Astrocyte (in vitro differentiated cells and primary cell): Measurements from ENCODE around the gene THNSL1.

Experiments used
- EZH2 ChIP-seq: IDR thresholded peaks from 2 replicates; pipeline ENCODE4 v1.6.1; 2012; ENCODE audit warnings: mild to moderate bottlenecking, low read length, inconsistent platforms; ENCODE audit not compliant: insufficient read depth
- TF ChIP-seq, protein P1 (sequence below): IDR thresholded peaks from 2 replicates; pipeline ENCODE4 v1.5.1; 2011; ENCODE audit warnings: low read depth, mild to moderate bottlenecking, inconsistent platforms, low read length, moderate library complexity; ENCODE audit not compliant: insufficient read depth

DNA sequence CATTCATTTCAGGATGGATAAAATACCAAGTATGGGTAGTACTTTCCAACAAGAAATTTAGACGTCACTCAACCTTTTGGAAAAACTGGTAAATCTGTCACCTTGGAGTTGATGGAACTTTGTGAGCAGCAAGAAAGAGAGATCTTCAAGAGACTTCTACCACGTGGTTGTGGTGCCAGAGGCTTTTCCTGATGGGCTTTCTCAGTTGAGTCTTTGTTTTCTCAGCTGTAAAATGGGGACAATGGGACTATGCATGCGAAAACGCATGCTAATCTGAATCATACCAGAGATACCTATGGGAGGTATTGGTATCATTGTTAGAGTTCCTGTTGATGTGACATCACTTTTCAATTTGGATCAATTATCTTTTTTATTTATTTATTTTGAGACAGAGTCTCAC is 59.4 kb downstream of the THNSL1 start:
- TF ChIP-seq, protein P1, sequence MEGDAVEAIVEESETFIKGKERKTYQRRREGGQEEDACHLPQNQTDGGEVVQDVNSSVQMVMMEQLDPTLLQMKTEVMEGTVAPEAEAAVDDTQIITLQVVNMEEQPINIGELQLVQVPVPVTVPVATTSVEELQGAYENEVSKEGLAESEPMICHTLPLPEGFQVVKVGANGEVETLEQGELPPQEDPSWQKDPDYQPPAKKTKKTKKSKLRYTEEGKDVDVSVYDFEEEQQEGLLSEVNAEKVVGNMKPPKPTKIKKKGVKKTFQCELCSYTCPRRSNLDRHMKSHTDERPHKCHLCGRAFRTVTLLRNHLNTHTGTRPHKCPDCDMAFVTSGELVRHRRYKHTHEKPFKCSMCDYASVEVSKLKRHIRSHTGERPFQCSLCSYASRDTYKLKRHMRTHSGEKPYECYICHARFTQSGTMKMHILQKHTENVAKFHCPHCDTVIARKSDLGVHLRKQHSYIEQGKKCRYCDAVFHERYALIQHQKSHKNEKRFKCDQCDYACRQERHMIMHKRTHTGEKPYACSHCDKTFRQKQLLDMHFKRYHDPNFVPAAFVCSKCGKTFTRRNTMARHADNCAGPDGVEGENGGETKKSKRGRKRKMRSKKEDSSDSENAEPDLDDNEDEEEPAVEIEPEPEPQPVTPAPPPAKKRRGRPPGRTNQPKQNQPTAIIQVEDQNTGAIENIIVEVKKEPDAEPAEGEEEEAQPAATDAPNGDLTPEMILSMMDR = no peak
- TF ChIP-seq EZH2 = no peak
